ENCODE measurements around the gene CHKA.

Gene CHKA

GRCh38 chr11:68028802-68029545 is 92.2 kb downstream of the CHKA start:
- Histone ChIP-seq H3K27ac (replicated peaks) (no peak overlapping the region; the same call in 1 of the 2 replicates), H3K4me3 (replicated peaks; ENCODE audit: insufficient read depth, low read length) (no peak overlapping the region), H3K27me3 (ENCODE audit: insufficient read depth, poor library complexity, severe bottlenecking) (no peaks in the 10 kb centered on the region)
- DNase-seq (ENCODE audit: low read depth in 1 of 2, low spot score in 1 of 2): peak in 1 of 2 experiments; percentile 41
- no peak for TF ChIP-seq GABPA (IDR thresholded peaks at IDR 0.05; ENCODE audit: low read depth)
- no peak for TF ChIP-seq POLR2AphosphoS5 (IDR thresholded peaks at IDR 0.05; ENCODE audit: low read depth)
- no peak for TF ChIP-seq CTCF (IDR thresholded peaks at IDR 0.05; ENCODE audit: insufficient read depth, low read length)

DNA sequence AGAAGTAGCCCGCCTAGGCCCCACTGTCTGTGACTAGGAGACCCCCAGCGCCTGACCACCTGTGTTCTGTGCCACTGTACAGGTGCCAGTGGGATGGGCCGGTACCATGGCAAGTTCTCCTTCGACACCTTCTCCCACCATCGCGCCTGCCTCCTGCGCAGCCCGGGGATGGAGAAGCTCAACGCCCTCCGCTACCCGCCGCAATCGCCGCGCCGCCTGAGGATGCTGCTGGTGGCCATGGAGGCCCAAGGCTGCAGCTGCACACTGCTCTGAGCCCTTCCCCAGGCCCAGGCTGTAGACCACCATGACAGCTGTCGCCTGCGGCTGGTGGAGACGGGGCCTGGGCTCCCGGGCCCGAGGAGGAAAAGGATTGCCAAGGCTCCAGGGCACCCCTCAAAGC is 93.5 kb downstream of the CHKA start:
- Histone ChIP-seq H3K27ac (replicated peaks) (no peak overlapping the region), H3K27me3 (ENCODE audit: insufficient read depth, poor library complexity, severe bottlenecking) (no peaks in the 10 kb centered on the region), H3K4me3 (replicated peaks; ENCODE audit: insufficient read depth, low read length) (no peak overlapping the region)
- TF ChIP-seq REST (IDR thresholded peaks at IDR 0.05; ENCODE audit: insufficient replicate concordance, low read depth) (no peak), POLR2AphosphoS5 (IDR thresholded peaks at IDR 0.05; ENCODE audit: low read depth) (no peak), GABPA (IDR thresholded peaks at IDR 0.05; ENCODE audit: low read depth) (no peak), SPI1 (IDR thresholded peaks at IDR 0.05; ENCODE audit: borderline replicate concordance, low read depth) (no peak), CTCF (IDR thresholded peaks at IDR 0.05; ENCODE audit: insufficient read depth, low read length) (no peak)
- DNase-seq (ENCODE audit: low read depth in 1 of 2, low spot score in 1 of 2): no peak

GRCh38 chr11:68026391-68027105 is 94.6 kb downstream of the CHKA start:
- no peak overlapping the region for H3K27ac ChIP-seq (replicated peaks)
- TF ChIP-seq POLR2AphosphoS5 (IDR thresholded peaks at IDR 0.05; ENCODE audit: low read depth) (no peak), REST (IDR thresholded peaks at IDR 0.05; ENCODE audit: insufficient replicate concordance, low read depth) (no peak), GABPA (IDR thresholded peaks at IDR 0.05; ENCODE audit: low read depth) (no peak), CTCF (IDR thresholded peaks at IDR 0.05; ENCODE audit: insufficient read depth, low read length) (no peak), SPI1 (IDR thresholded peaks at IDR 0.05; ENCODE audit: borderline replicate concordance, low read depth) (no peak)
- H3K27me3 ChIP-seq (ENCODE audit: insufficient read depth, poor library complexity, severe bottlenecking): no peaks in the 10 kb centered on the region
- DNase-seq (ENCODE audit: low read depth in 1 of 2, low spot score in 1 of 2): no peak
- no peak overlapping the region for H3K4me3 ChIP-seq (replicated peaks; ENCODE audit: insufficient read depth, low read length)

Measured in HL-60 (cell line).